GM12878 (cell line): ENCODE data around the gene RSRC1. TPM values are rescaled to one million over a fixed set of nuclear protein-coding genes. Genes with fewer than 3 reads are reported as not detected.

ENCODE experiments used
- ATAC-seq: fragments of 200-7000 bp; cut with Tn5 transposase; 3 replicates; pipeline ENCODE4 v1.9.1; 2020; ENCODE audit warnings: mild to moderate bottlenecking, moderate library complexity
- BruUV-seq: library from RNA; stranded (reverse); fragments of 400-500 nt; replicated peaks from 2 replicates; lab custom pipeline; 2021; lab: Mats Ljungman, UMichigan
- CTCF ChIA-PET: fragments of 300-600 bp; sonication (Branson Sonifier 250); formaldehyde crosslinking; extraction: SDS; loops from one replicate; lab custom pipeline; 2021; ENCODE audit warnings: inconsistent platforms; lab: Yijun Ruan, JAX
- POLR2A ChIA-PET: fragments of 350-600 bp; formaldehyde crosslinking; extraction: SDS; loops from one replicate; lab custom pipeline; 2021; ENCODE audit warnings: inconsistent platforms; lab: Charles Lee
- RAD21 ChIA-PET: fragments of 300-600 bp; sonication (Branson Sonifier 250); formaldehyde crosslinking; loops from one replicate; lab custom pipeline; 2023; ENCODE audit warnings: antibody characterized with exemption; ENCODE audit not compliant: unreplicated experiment; lab: Charles Lee
- SMC1A ChIA-PET: fragments of 300-600 bp; sonication (Branson Sonifier 250); formaldehyde crosslinking; loops from one replicate; lab custom pipeline; 2023; ENCODE audit not compliant: unreplicated experiment, uncharacterized antibody; lab: Charles Lee
- DNase-seq: peaks from one replicate; pipeline ENCODE4 v3.0.0-alpha.2; 2011; ENCODE audit warnings: low read depth, low spot score
- FAIRE-seq: peaks from 3 replicates; lab custom pipeline; 2011; peaks lifted over from hg19 to GRCh38; lab: Jason Lieb, UNC
- H2AFZ ChIP-seq: 2 replicates; pipeline ENCODE4 v1.6.0; 2011; ENCODE audit warnings: low read depth, low read length, control low read depth; ENCODE audit not compliant: control insufficient read depth
- H3K27ac ChIP-seq: 2 replicates; pipeline ENCODE4 v1.5.1; 2011; ENCODE audit warnings: control low read depth; ENCODE audit not compliant: control insufficient read depth, insufficient read depth
- H3K27me3 ChIP-seq, 2 experiments: replicated peaks in 1 of 2; 2 replicates each; pipeline versions ENCODE4 v1.6.0 to v1.6.1; 2011; ENCODE audit warnings: low read length in 1 of 2; ENCODE audit not compliant: control insufficient read depth in 2 of 2, insufficient read depth in 2 of 2
- H3K36me3 ChIP-seq, 2 experiments: 2 replicates each; pipeline ENCODE4 v1.5.1; 2011; ENCODE audit warnings: low read length in 1 of 2; ENCODE audit not compliant: control insufficient read depth in 2 of 2, insufficient read depth in 2 of 2
- H3K4me1 ChIP-seq: 2 replicates; pipeline ENCODE4 v1.6.1; 2011; ENCODE audit warnings: mild to moderate bottlenecking, low read length, moderate library complexity, mixed read lengths; ENCODE audit not compliant: control insufficient read depth, insufficient read depth
- H3K4me2 ChIP-seq: 2 replicates; pipeline ENCODE4 v1.6.0; 2011; ENCODE audit warnings: control low read depth; ENCODE audit not compliant: control insufficient read depth, insufficient read depth
- H3K4me3 ChIP-seq: fragments of 200-600 bp; sonication (generic); 2 replicates; pipeline ENCODE4 v1.5.1; 2016
- H3K79me2 ChIP-seq: 2 replicates; pipeline ENCODE4 v1.6.0; 2011; ENCODE audit warnings: low read length; ENCODE audit not compliant: control insufficient read depth, insufficient read depth
- H3K9ac ChIP-seq: 2 replicates; pipeline ENCODE4 v1.8.0; 2011; ENCODE audit warnings: low read length, control low read depth, mixed read lengths; ENCODE audit not compliant: control insufficient read depth, insufficient read depth
- H3K9me3 ChIP-seq: replicated peaks from 3 replicates; pipeline ENCODE4 v1.5.1; 2011; ENCODE audit warnings: mild to moderate bottlenecking, low read length; ENCODE audit not compliant: control insufficient read depth, insufficient read depth
- H4K20me1 ChIP-seq: 2 replicates; pipeline ENCODE4 v1.6.0; 2011; ENCODE audit not compliant: control insufficient read depth, insufficient read depth
- CUX1 ChIP-seq: IDR thresholded peaks from 2 replicates; pipeline ENCODE4 v1.6.1; 2012; ENCODE audit warnings: improper control_type of control experiment, low read depth, low read length; ENCODE audit not compliant: insufficient replicate concordance
- E2F4 ChIP-seq: IDR thresholded peaks from 2 replicates; pipeline ENCODE4 v1.6.1; 2012; ENCODE audit warnings: low read depth, low read length, improper control_type of control experiment
- LARP7 ChIP-seq: fragments of 450-650 bp; IDR thresholded peaks from 2 replicates; pipeline ENCODE4 v1.6.1; 2017; ENCODE audit warnings: mild to moderate bottlenecking
- MEF2A ChIP-seq: IDR thresholded peaks from 2 replicates; pipeline ENCODE4 v1.6.1; 2011; ENCODE audit warnings: low read depth, mild to moderate bottlenecking, low read length, moderate library complexity; ENCODE audit not compliant: insufficient read depth
- NBN ChIP-seq: fragments of 450-650 bp; IDR thresholded peaks from 2 replicates; pipeline ENCODE4 v1.6.1; 2016
- POLR2A ChIP-seq: IDR thresholded peaks from 2 replicates; pipeline ENCODE4 v1.6.1; 2011; ENCODE audit warnings: low read depth, mild to moderate bottlenecking, low read length
- RB1 ChIP-seq: fragments of 450-650 bp; formaldehyde crosslinking; IDR thresholded peaks from 2 replicates; pipeline ENCODE4 v1.6.1; 2017; ENCODE audit warnings: mild to moderate bottlenecking, borderline replicate concordance
- SMARCA5 ChIP-seq: fragments of 450-650 bp; IDR thresholded peaks from 2 replicates; pipeline ENCODE4 v1.6.1; 2017; ENCODE audit warnings: mild to moderate bottlenecking
- TCF7 ChIP-seq: IDR thresholded peaks from 2 replicates; pipeline ENCODE4 v1.6.1; 2014; ENCODE audit warnings: antibody characterized with exemption, borderline replicate concordance
- in situ Hi-C: fragments of 300-500 bp; cut with MboI; formaldehyde crosslinking; loops from 9 replicates; pipeline ENCODE4 v1.14.3; 2018; ENCODE audit warnings: mixed read lengths
- intact Hi-C: fragments of 100-400 bp; cut with micrococcal nuclease; formaldehyde crosslinking; loops from one replicate; pipeline ENCODE4 v1.14.2; 2022; ENCODE audit not compliant: unreplicated experiment
- polyA plus RNA-seq, 11 experiments: library from polyadenylated mRNA; depleted of rRNA in 4 of 11; unstranded in 6 of 11; stranded (reverse) in 5 of 11; fragments of >200 nt; fragmentation: Nextera tagmentation in 4 of 11; fragmentation: Illumina TruSeq in 1 of 11; extraction: Ambion mirVana in 4 of 11; extraction: Trizol in 1 of 11; gene quantifications; 1 replicate in 1 of 11; 2 replicates in 10 of 11; pipeline versions ENCODE4 v1.2.1 to v1.2.3, GENCODE V29; 2011 to 2016; ENCODE audit warnings: inconsistent platforms in 2 of 11, missing spikeins in 2 of 11, low read depth in 1 of 11
- total RNA-seq, 4 experiments: library from RNA; depleted of rRNA in 3 of 4; stranded (reverse); fragments of >200 nt in 3 of 4; fragmentation: Illumina TruSeq in 1 of 4; extraction: Trizol in 1 of 4; gene quantifications; 2 replicates each; pipeline versions ENCODE4 v1.2.1 to v1.2.3, GENCODE V29; 2013 to 2021

RSRC1 gene
- total and polyA plus RNA-seq, 10 of the 15 experiments (the other 5 are each of a cell fraction or from before 2014, with no cell fraction given), result 16.4 to 85.9 (median 42.0) TPM

GRCh38 chr3:158084651-158085050 lies 25.2 kb upstream of the RSRC1 start:
- Histone ChIP-seq H3K27me3 (no peaks in the 10 kb centered on the region; a peak in 1 of 4 replicates), H3K4me3 (no peak overlapping the region), H3K4me1 (no peaks in the 10 kb centered on the region), H3K79me2 (no peaks in the 10 kb centered on the region), H3K27ac (no peak overlapping the region), H2AFZ (no peak overlapping the region), H4K20me1 (no peaks in the 10 kb centered on the region), H3K9ac (no peak overlapping the region), H3K36me3 (no peaks in the 10 kb centered on the region), H3K4me2 (no peak overlapping the region), H3K9me3 (no peaks in the 10 kb centered on the region)
- RAD21 ChIA-PET, result no interaction called here
- DNase-seq (no peak), FAIRE-seq (no peak), ATAC-seq (no peak)
- SMC1A ChIA-PET, result interaction anchor here (0.7 to 1.7 kb wide), 3 partner anchors 20 to 349 kb away, joined by 3 to 4 read pairs (median 3); no protein-coding TSS in a partner anchor
- CTCF ChIA-PET, result interaction anchor here (0.6 to 1.3 kb wide), 2 partner anchors 50 to 350 kb away, joined by 3 to 5 read pairs; no protein-coding TSS in a partner anchor
- TF ChIP-seq CUX1, result no peak
- no peak for TF ChIP-seq TCF7
- no peak for TF ChIP-seq SMARCA5
- TF ChIP-seq RB1, result no peak
- no peak for TF ChIP-seq E2F4
- no peak for TF ChIP-seq POLR2A
- TF ChIP-seq NBN, result no peak
- TF ChIP-seq LARP7, result no peak
- TF ChIP-seq MEF2A, result no peak
- in situ Hi-C loops, result no loop called here
- POLR2A ChIA-PET, result no interaction called here
- intact Hi-C loops, result no loop called here
- BruUV-seq, result no TSS peak
